HG02763 (cell line): ENCODE data around the gene RAD51B.
A peak's percentile ranks its signal among the peaks of the same experiment; 100 is the strongest.
"Not testable (repeated sequence)": the region's sequence is repeated elsewhere in the genome, so short reads cannot be mapped to it uniquely, and the experiment has no call there.

ENCODE experiments used
- ATAC-seq: cut with Tn5 transposase; IDR thresholded peaks from one replicate; pipeline ENCODE4 v1.9.1; 2021; ENCODE audit warnings: mild to moderate bottlenecking, moderate library complexity; ENCODE audit not compliant: unreplicated experiment

Gene RAD51B

GRCh38 chr14:68652433-68652690, 832.8 kb downstream of the RAD51B start:
- ATAC-seq = no peak

GRCh38 chr14:68653108-68653507, 833.5 kb downstream of the RAD51B start:
- no peak for ATAC-seq

GRCh38 chr14:68653804-68654203, 834.2 kb downstream of the RAD51B start:
- ATAC-seq = no peak

GRCh38 chr14:68654471-68654941, 834.9 kb downstream of the RAD51B start:
- ATAC-seq = no peak

GRCh38 chr14:68655021-68655831, 835.6 kb downstream of the RAD51B start:
- ATAC-seq = no peak

GRCh38 chr14:68655911-68656316, 836.3 kb downstream of the RAD51B start:
- no peak for ATAC-seq

- ATAC-seq = no peak
Measured at GRCh38 chr14:68656452-68656851, 836.9 kb downstream of the RAD51B start.

GRCh38 chr14:68657300-68658028, 837.9 kb downstream of the RAD51B start:
- no peak for ATAC-seq

- ATAC-seq = no peak
Measured at GRCh38 chr14:68658029-68658509, 838.5 kb downstream of the RAD51B start.

GRCh38 chr14:68658943-68659931, 839.7 kb downstream of the RAD51B start:
- no peak for ATAC-seq

GRCh38 chr14:68660495-68660894, 840.9 kb downstream of the RAD51B start:
- ATAC-seq = no peak

- no peak for ATAC-seq
Measured at GRCh38 chr14:68661226-68662225, 841.9 kb downstream of the RAD51B start.

GRCh38 chr14:68662392-68662791, 842.8 kb downstream of the RAD51B start:
- no peak for ATAC-seq

- not testable (repeated sequence) for ATAC-seq
Measured at GRCh38 chr14:68662826-68663225, 843.2 kb downstream of the RAD51B start.

GRCh38 chr14:68663385-68664076, 844.0 kb downstream of the RAD51B start:
- ATAC-seq = peak; percentile 55

GRCh38 chr14:68664225-68664681, 844.7 kb downstream of the RAD51B start:
- no peak for ATAC-seq

GRCh38 chr14:68665131-68665530, 845.6 kb downstream of the RAD51B start:
- ATAC-seq = no peak

- ATAC-seq = no peak
Measured at GRCh38 chr14:68665792-68666204, 846.2 kb downstream of the RAD51B start.

- no peak for ATAC-seq
Measured at GRCh38 chr14:68666236-68666635, 846.7 kb downstream of the RAD51B start.
